A673 (cell line): ENCODE measurements around the gene SAMD14. TPM values are rescaled to one million over a fixed set of nuclear protein-coding genes. Genes with fewer than 3 reads are reported as not detected.

ENCODE experiments used
- BruUV-seq: library from RNA; stranded (reverse); fragments of 400-500 nt; replicated peaks from 2 replicates; lab custom pipeline; 2021; lab: Mats Ljungman, UMichigan
- CTCF ChIA-PET: fragments of 300-600 bp; sonication (Branson Sonifier 250); formaldehyde crosslinking; loops from one replicate; lab custom pipeline; 2022; ENCODE audit warnings: antibody characterized with exemption; lab: Charles Lee
- POLR2A ChIA-PET: fragments of 300-600 bp; sonication (Branson Sonifier 250); formaldehyde crosslinking; loops from one replicate; lab custom pipeline; 2022; ENCODE audit warnings: antibody characterized with exemption; ENCODE audit not compliant: low non-redundant PET; lab: Charles Lee
- DNase-seq: peaks from one replicate; pipeline ENCODE4 v3.0.0-alpha.2; 2015; ENCODE audit warnings: low spot score
- H3K27ac ChIP-seq: fragments of 200-600 bp; sonication (generic); 2 replicates; pipeline ENCODE4 v1.5.1; 2016; ENCODE audit warnings: mixed run types, low read depth, mild to moderate bottlenecking, mixed read lengths, antibody characterized with exemption, low read length; ENCODE audit not compliant: poor library complexity, severe bottlenecking
- H3K27me3 ChIP-seq: fragments of 200-600 bp; sonication (generic); replicated peaks from 2 replicates; pipeline ENCODE4 v1.6.1; 2017; ENCODE audit warnings: mixed run types, low read depth, mild to moderate bottlenecking, mixed read lengths, antibody characterized with exemption, low read length; ENCODE audit not compliant: insufficient read depth, poor library complexity
- H3K36me3 ChIP-seq: fragments of 200-600 bp; sonication (generic); 2 replicates; pipeline ENCODE4 v1.6.1; 2016; ENCODE audit warnings: mixed run types, mild to moderate bottlenecking, mixed read lengths, antibody characterized with exemption, low read length; ENCODE audit not compliant: insufficient read depth, poor library complexity, severe bottlenecking
- H3K4me1 ChIP-seq: fragments of 200-600 bp; sonication (generic); 2 replicates; pipeline ENCODE4 v1.6.1; 2017; ENCODE audit warnings: mixed run types, mild to moderate bottlenecking, mixed read lengths, antibody characterized with exemption, low read length; ENCODE audit not compliant: insufficient read depth, poor library complexity, severe bottlenecking
- H3K4me3 ChIP-seq: fragments of 200-600 bp; sonication (generic); 2 replicates; pipeline ENCODE4 v1.5.1; 2016; ENCODE audit warnings: low read depth, mixed run types, mild to moderate bottlenecking, mixed read lengths, low read length; ENCODE audit not compliant: poor library complexity, severe bottlenecking
- H3K9me3 ChIP-seq: fragments of 200-600 bp; sonication (generic); 2 replicates; pipeline ENCODE4 v1.6.1; 2016; ENCODE audit warnings: mixed run types, low read depth, mild to moderate bottlenecking, mixed read lengths, antibody characterized with exemption, low read length; ENCODE audit not compliant: poor library complexity, severe bottlenecking
- EZH2 ChIP-seq: fragments of 200-600 bp; sonication (generic); IDR thresholded peaks from 2 replicates; pipeline ENCODE4 v1.6.1; 2017; ENCODE audit warnings: borderline replicate concordance, low read depth, mild to moderate bottlenecking, mixed read lengths, antibody characterized with exemption, low read length; ENCODE audit not compliant: poor library complexity, severe bottlenecking
- intact Hi-C: fragments of 100-400 bp; cut with micrococcal nuclease; formaldehyde crosslinking; loops from one replicate; pipeline ENCODE4 v1.10.0; 2022; ENCODE audit not compliant: unreplicated experiment
- total RNA-seq: library from RNA; stranded (reverse); gene quantifications from 2 replicates; pipeline ENCODE4 v1.2.3, GENCODE V29; 2021
- TF ChIP-seq, protein P1 (sequence below): fragments of 300-800, 200-600 bp; sonication (generic); conservative IDR thresholded peaks from 2 replicates; pipeline ENCODE4 v1.5.1; 2017; ENCODE audit warnings: low read depth, mild to moderate bottlenecking, antibody characterized with exemption, low read length, moderate library complexity, mixed read lengths

Gene SAMD14
- total RNA-seq, 1 experiment from 2014 or later: 45.0 TPM

DNA sequence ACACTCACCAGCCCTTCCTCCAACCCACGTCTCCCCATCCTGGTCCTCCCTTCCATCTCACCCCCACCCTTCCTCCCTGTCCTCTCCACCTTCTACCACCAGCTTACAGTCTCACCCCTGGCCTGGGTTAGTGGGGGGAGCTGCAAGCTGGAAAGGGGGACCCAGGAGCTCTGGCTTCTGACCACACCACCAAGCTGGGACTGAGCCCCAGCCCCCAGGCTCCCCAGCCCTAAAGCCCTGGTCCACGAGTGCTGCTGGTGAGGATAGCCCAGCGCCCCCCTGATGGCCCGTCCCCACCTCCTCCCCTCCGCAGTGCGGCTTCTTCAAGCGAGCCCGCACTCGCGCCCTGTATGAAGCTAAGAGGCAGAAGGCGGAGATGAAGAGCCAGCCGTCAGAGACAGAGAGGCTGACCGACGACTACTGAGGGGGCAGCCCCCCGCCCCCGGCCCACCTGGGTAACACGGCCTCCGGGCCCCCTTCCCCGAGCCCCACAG lies 42.0 kb downstream of the SAMD14 start:
- Histone ChIP-seq H3K4me1 (no peaks in the 10 kb centered on the region), H3K27ac (no peak overlapping the region), H3K36me3 (no peaks in the 10 kb centered on the region), H3K4me3 (no peak overlapping the region), H3K9me3 (no peaks in the 10 kb centered on the region), H3K27me3 (no peaks in the 10 kb centered on the region)
- intact Hi-C loops: loop anchor here (1.0 to 10.0 kb wide), 2 partner anchors 62 to 233 kb away; no protein-coding TSS in a partner anchor
- TF ChIP-seq, protein P1, sequence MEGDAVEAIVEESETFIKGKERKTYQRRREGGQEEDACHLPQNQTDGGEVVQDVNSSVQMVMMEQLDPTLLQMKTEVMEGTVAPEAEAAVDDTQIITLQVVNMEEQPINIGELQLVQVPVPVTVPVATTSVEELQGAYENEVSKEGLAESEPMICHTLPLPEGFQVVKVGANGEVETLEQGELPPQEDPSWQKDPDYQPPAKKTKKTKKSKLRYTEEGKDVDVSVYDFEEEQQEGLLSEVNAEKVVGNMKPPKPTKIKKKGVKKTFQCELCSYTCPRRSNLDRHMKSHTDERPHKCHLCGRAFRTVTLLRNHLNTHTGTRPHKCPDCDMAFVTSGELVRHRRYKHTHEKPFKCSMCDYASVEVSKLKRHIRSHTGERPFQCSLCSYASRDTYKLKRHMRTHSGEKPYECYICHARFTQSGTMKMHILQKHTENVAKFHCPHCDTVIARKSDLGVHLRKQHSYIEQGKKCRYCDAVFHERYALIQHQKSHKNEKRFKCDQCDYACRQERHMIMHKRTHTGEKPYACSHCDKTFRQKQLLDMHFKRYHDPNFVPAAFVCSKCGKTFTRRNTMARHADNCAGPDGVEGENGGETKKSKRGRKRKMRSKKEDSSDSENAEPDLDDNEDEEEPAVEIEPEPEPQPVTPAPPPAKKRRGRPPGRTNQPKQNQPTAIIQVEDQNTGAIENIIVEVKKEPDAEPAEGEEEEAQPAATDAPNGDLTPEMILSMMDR: no peak
- TF ChIP-seq EZH2: no peak
- BruUV-seq: no TSS peak
- ChIA-PET CTCF (interaction anchor here (0.5 to 1.4 kb wide), 7 partner anchors 45 to 228 kb away, joined by 3 to 17 read pairs (median 5); partner anchors contain the start of gene DLX3), POLR2A (no interaction called here)
- DNase-seq: no peak

DNA sequence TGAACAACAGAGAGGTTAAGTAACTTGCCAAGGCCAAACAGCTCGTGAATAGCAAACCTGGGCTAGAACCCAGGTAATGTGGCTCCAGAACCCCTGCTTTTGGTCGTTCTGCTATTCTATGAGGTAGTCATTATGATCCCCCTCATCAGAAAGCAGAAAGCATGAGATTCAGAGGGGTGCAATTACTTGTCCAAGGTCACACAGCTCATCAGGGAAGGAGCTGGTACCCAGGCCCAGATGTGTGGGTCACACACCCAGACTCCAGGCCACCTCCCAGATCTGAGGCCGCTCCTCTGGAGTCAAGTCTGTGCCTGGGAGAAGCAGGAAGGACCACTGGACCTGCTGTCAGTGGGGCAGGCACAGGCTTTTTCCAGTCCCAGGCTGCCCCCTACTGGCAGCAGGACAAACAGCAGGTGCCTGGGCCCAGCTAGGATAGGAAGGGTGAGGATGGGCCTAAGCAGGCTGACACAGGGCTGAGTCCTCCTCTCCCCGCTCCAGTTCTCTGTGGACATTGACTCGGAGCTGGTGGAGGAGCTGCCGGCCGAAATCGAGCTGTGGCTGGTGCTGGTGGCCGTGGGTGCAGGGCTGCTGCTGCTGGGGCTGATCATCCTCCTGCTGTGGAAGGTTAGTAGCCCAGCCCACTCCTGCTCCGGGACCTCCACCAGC lies 42.6 kb downstream of the SAMD14 start:
- no peak overlapping the region for H3K27ac ChIP-seq

DNA sequence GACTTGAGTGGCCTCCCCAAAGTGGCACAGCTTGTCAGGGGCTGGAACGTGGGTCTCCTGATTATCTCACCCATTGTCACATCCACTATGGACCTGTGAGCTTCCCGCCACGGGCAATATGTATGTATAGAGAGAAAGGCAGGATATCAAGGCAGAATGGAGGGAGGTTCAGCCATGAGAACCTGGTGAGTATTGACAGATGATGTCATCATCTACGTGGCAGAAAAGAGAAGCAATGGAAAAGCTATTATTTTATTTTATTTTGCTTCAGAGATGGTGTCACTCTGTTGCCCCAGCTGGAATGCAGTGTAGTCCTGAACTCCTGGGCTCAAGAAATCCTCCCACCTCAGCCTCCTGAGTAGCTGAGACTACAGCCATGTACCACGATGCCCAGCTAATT lies 48.2 kb downstream of the SAMD14 start:
- BruUV-seq: no TSS peak
- TF ChIP-seq EZH2: no peak
- TF ChIP-seq, protein P1: no peak
- ChIA-PET POLR2A (no interaction called here), CTCF (no interaction called here)
- H3K4me1 ChIP-seq: peaks cover 6% of the 10 kb centered on the region
- H3K27ac ChIP-seq: no peak overlapping the region
- intact Hi-C loops: loop anchor here (10.0 kb wide), 1 partner anchor 227 kb away; no protein-coding TSS in a partner anchor
- H3K9me3 ChIP-seq: no peaks in the 10 kb centered on the region
- no peak overlapping the region for H3K4me3 ChIP-seq
- no peaks in the 10 kb centered on the region for H3K27me3 ChIP-seq
- no peak for DNase-seq
- H3K36me3 ChIP-seq: no peaks in the 10 kb centered on the region

More for the DNA sequence above, 42.6 kb downstream of the SAMD14 start:
- CTCF ChIA-PET: interaction anchor here (0.5 to 1.4 kb wide), 7 partner anchors 46 to 229 kb away, joined by 3 to 17 read pairs (median 5); partner anchors contain the start of gene DLX3
- H3K4me1 ChIP-seq: no peaks in the 10 kb centered on the region
- TF ChIP-seq EZH2: no peak
- TF ChIP-seq, protein P1: peak; percentile 97
- no peaks in the 10 kb centered on the region for H3K36me3 ChIP-seq
- POLR2A ChIA-PET: no interaction called here
- no peaks in the 10 kb centered on the region for H3K27me3 ChIP-seq
- H3K9me3 ChIP-seq: no peaks in the 10 kb centered on the region
- intact Hi-C loops: loop anchor here (1.0 to 10.0 kb wide), 2 partner anchors 61 to 233 kb away; no protein-coding TSS in a partner anchor
- H3K4me3 ChIP-seq: no peak overlapping the region
- DNase-seq: peak; percentile 82
- BruUV-seq: no TSS peak
